Upper lobe of left lung (tissue), 4 donors: ENCODE measurements around the gene RNF128.

Source experiments
- POLR2A ChIP-seq, 4 donors: fragments of 450-650 bp; IDR thresholded peaks; one replicate each; pipeline ENCODE4 v1.5.1; 2016 to 2017; ENCODE audit warnings: antibody characterized with exemption in 4 of 4, mild to moderate bottlenecking in 2 of 4
- POLR2AphosphoS5 ChIP-seq, 2 donors: sonication (generic); formaldehyde crosslinking; IDR thresholded peaks; one replicate each; pipeline ENCODE4 v1.5.1; 2017; ENCODE audit warnings: antibody characterized with exemption in 2 of 2
- TF ChIP-seq, protein P1 (sequence below), 6 experiments: fragments of 450-650 bp in 4 of 6; fragments of 200-600 bp in 2 of 6; sonication (generic) in 2 of 6; IDR thresholded peaks; one replicate each; pipeline ENCODE4 v1.5.1; 2016 to 2019; ENCODE audit warnings: antibody characterized with exemption in 6 of 6

DNA sequence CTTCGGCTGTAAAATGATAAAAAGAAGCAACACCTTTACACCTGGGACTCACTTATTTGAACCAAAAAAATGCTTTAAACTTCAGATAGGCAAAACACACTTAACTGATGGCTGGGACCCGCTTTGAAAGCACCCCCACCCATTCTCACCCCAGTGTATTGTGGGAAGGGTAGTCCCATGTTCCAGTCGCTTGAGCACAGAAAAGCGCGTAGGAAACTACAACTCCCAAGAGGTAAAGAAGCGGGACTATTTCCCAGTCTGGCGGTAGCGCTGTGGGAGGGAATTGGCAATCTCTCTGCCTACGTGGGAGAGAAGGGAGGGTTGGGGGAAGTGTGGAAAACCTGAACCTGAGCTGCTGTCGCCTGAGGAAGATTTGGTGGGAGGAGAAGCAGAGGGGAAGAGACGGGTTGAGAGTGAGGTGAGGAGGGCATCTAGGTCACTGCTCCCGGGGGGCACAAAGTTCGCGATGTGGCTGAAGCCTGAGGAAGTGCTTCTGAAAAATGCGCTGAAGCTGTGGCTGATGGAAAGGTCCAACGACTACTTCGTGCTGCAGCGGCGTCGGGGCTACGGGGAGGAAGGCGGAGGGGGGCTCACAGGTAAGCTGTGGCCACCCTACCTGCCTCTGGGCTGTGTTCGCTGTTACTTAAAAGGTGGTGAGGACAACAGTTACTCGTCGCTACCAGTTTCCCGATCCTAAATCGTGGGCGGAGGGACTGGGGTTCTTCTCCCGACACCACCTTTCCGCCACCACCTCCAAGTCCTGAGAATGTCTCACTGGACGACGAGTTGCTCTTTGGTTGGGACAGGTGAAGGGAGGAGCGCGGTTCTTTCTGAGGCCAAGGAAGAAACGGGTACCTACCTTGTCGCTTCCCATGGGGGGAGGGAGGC lies 76.1 kb downstream of the RNF128 start, which contains the start of gene TBC1D8B:
- peak in 1 of 4 donors; percentile 70 for TF ChIP-seq POLR2A (IDR thresholded peaks at IDR 0.05)
- TF ChIP-seq, protein P1, sequence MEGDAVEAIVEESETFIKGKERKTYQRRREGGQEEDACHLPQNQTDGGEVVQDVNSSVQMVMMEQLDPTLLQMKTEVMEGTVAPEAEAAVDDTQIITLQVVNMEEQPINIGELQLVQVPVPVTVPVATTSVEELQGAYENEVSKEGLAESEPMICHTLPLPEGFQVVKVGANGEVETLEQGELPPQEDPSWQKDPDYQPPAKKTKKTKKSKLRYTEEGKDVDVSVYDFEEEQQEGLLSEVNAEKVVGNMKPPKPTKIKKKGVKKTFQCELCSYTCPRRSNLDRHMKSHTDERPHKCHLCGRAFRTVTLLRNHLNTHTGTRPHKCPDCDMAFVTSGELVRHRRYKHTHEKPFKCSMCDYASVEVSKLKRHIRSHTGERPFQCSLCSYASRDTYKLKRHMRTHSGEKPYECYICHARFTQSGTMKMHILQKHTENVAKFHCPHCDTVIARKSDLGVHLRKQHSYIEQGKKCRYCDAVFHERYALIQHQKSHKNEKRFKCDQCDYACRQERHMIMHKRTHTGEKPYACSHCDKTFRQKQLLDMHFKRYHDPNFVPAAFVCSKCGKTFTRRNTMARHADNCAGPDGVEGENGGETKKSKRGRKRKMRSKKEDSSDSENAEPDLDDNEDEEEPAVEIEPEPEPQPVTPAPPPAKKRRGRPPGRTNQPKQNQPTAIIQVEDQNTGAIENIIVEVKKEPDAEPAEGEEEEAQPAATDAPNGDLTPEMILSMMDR (IDR thresholded peaks at IDR 0.05) = no peak
- peak; percentile 17 to 79 for TF ChIP-seq POLR2AphosphoS5 (IDR thresholded peaks at IDR 0.05)
